Karpas-422 (cell line): Measurements from ENCODE around the gene ACD. TPM values are rescaled to one million over a fixed set of nuclear protein-coding genes. Genes with fewer than 3 reads are reported as not detected.

ENCODE experiments used
- DNase-seq: peaks from one replicate; pipeline ENCODE4 v3.0.0-alpha.2; 2015
- H2AFZ ChIP-seq: fragments of 200-600 bp; sonication (generic); 2 replicates; pipeline ENCODE4 v1.6.1; 2014; ENCODE audit warnings: antibody characterized with exemption, low read length, mixed read lengths
- H3K27ac ChIP-seq: fragments of 200-600 bp; sonication (generic); 2 replicates; pipeline ENCODE4 v1.5.1; 2014; ENCODE audit warnings: mild to moderate bottlenecking, low read length, moderate library complexity
- H3K27me3 ChIP-seq: fragments of 200-600 bp; sonication (generic); 2 replicates; pipeline ENCODE4 v1.6.1; 2014; ENCODE audit warnings: low read length, mixed read lengths
- H3K36me3 ChIP-seq: fragments of 200-600 bp; sonication (generic); 2 replicates; pipeline ENCODE4 v1.6.1; 2014; ENCODE audit warnings: low read length, mixed read lengths; ENCODE audit not compliant: insufficient read depth
- H3K4me1 ChIP-seq: fragments of 200-600 bp; sonication (generic); 2 replicates; pipeline ENCODE4 v1.6.1; 2014; ENCODE audit warnings: mild to moderate bottlenecking, low read length, mixed read lengths
- H3K4me2 ChIP-seq: fragments of 200-600 bp; sonication (generic); 2 replicates; pipeline ENCODE4 v1.6.1; 2014; ENCODE audit warnings: low read length, low read depth, mild to moderate bottlenecking; ENCODE audit not compliant: poor library complexity, severe bottlenecking
- H3K4me3 ChIP-seq: fragments of 200-600 bp; sonication (generic); 2 replicates; pipeline ENCODE4 v1.5.1; 2014; ENCODE audit warnings: mild to moderate bottlenecking, antibody characterized with exemption, low read length, mixed read lengths
- H3K79me2 ChIP-seq: fragments of 200-600 bp; sonication (generic); 2 replicates; pipeline ENCODE4 v1.6.1; 2014; ENCODE audit warnings: mild to moderate bottlenecking, low read length, mixed read lengths
- H3K9ac ChIP-seq: fragments of 200-600 bp; sonication (generic); 2 replicates; pipeline ENCODE4 v1.6.0; 2014; ENCODE audit warnings: low read length
- H3K9me2 ChIP-seq: fragments of 200-600 bp; sonication (generic), shearing (Covaris generic); replicated peaks from 2 replicates; pipeline ENCODE4 v1.6.0; 2014; ENCODE audit warnings: mild to moderate bottlenecking, low read length, moderate library complexity; ENCODE audit not compliant: insufficient read depth
- H3K9me3 ChIP-seq: fragments of 300-700, 200-600 bp; sonication (generic); 2 replicates; pipeline ENCODE4 v1.6.1; 2014; ENCODE audit warnings: low read length, mixed read lengths
- H4K20me1 ChIP-seq: fragments of 200-600 bp; sonication (generic); 2 replicates; pipeline ENCODE4 v1.6.1; 2014; ENCODE audit warnings: mild to moderate bottlenecking, antibody characterized with exemption, low read length, low read depth; ENCODE audit not compliant: insufficient read depth
- total RNA-seq: library from RNA; depleted of rRNA; stranded (reverse); fragments of >200 nt; shearing (Covaris generic); gene quantifications from 2 replicates; pipeline ENCODE4 v1.2.3, GENCODE V29; 2014; ENCODE audit warnings: low replicate concordance

The ACD gene
- total RNA-seq, 1 experiment from 2014 or later, result 19.1 TPM

DNA sequence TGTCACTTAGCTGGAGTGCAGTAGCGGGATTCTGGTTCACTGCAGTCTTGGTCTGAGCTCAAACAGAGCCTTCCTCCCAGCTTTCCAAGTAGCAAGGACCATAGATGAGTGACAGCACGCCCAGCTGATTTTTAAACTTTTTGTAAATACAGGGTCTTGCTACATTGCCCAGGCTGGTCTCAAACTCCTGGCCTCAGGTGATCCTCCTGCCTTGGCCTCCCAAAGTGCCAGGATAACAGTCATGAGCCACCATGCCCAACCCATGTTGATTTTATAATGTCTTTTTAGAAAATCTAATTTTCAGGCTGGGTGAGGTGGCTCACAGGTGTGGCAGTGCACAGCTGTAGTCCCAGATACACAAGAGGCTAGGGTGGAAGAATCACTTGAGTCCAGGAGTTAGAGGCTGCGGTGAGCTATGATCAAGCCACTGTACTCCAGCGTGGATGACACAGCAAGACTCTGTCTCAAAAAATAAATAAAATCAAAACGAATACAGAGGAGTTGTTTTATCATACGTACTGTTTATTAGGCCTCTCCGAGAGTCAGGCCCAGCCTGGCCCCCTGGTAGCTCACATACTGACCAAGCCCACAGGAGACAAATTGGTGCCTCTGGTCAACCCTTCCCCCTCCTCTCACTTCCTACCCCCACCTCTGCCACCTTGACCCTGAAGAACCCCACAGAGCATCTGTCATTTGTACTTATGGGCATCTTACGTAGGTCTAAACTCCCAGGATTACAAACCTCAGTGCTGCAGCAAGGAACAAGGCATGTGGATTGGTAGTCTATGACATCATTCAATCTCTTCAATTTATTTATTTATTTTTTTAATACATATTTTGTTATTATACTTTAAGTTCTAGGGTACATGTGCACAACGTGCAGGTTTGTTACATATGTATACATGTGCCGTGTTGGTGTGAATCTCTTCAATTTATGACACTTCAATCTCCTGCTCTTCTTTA is 20.2 kb upstream of the ACD start:
- H3K9me2 ChIP-seq, result no peaks in the 10 kb centered on the region
- no peak overlapping the region for H3K4me3 ChIP-seq
- H3K27me3 ChIP-seq, result no peaks in the 10 kb centered on the region
- DNase-seq, result no peak
- peaks cover 47% of the 10 kb centered on the region for H3K79me2 ChIP-seq
- H2AFZ ChIP-seq, result no peak overlapping the region
- H3K36me3 ChIP-seq, result peaks cover 22% of the 10 kb centered on the region
- H3K9ac ChIP-seq, result no peak overlapping the region
- peaks cover 5% of the 10 kb centered on the region; the same call in 1 of the 2 replicates for H4K20me1 ChIP-seq
- H3K4me1 ChIP-seq, result peaks cover 5% of the 10 kb centered on the region
- H3K27ac ChIP-seq, result no peak overlapping the region
- no peaks in the 10 kb centered on the region for H3K9me3 ChIP-seq
- no peak overlapping the region for H3K4me2 ChIP-seq

- Histone ChIP-seq H3K27ac (no peak overlapping the region), H3K9me2 (no peaks in the 10 kb centered on the region), H3K4me3 (no peak overlapping the region), H3K9me3 (no peaks in the 10 kb centered on the region), H3K9ac (no peak overlapping the region), H3K4me2 (no peak overlapping the region), H3K27me3 (no peaks in the 10 kb centered on the region), H2AFZ (no peak overlapping the region), H3K36me3 (peaks cover 10% of the 10 kb centered on the region; the same call in 1 of the 2 replicates), H3K79me2 (peaks cover 35% of the 10 kb centered on the region), H4K20me1 (no peaks in the 10 kb centered on the region), H3K4me1 (peaks cover 17% of the 10 kb centered on the region)
- no peak for DNase-seq
These were observed 18.4 kb upstream of the ACD start for GRCh38 chr16:67678354-67679023.

DNA sequence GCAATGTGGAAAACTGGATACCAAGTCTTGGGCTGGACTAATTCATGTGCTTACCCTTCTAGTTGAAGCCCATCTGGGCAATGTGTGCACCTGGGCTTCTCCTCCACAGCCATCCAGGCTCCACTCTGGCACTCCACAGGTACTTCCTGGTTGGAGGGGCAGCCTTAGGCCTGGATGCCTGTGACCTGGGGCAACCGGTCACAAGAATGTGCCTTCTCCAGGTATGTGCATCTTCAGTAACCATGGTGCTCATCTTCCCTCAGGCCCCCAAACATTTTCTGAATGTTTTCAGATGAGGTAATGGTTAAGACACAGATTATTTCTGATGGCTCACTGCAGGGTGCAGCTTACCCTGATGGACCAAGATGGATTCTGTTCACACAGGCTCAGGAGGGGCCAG is 17.7 kb upstream of the ACD start:
- Histone ChIP-seq H3K4me1 (peaks cover 25% of the 10 kb centered on the region), H3K4me3 (no peak overlapping the region), H3K9ac (no peak overlapping the region), H3K4me2 (no peak overlapping the region), H2AFZ (no peak overlapping the region), H3K27ac (no peak overlapping the region), H4K20me1 (no peaks in the 10 kb centered on the region), H3K27me3 (no peaks in the 10 kb centered on the region), H3K36me3 (peaks cover 4% of the 10 kb centered on the region; the same call in 1 of the 2 replicates), H3K9me2 (no peaks in the 10 kb centered on the region), H3K9me3 (no peaks in the 10 kb centered on the region), H3K79me2 (peaks cover 33% of the 10 kb centered on the region)
- no peak for DNase-seq

DNA sequence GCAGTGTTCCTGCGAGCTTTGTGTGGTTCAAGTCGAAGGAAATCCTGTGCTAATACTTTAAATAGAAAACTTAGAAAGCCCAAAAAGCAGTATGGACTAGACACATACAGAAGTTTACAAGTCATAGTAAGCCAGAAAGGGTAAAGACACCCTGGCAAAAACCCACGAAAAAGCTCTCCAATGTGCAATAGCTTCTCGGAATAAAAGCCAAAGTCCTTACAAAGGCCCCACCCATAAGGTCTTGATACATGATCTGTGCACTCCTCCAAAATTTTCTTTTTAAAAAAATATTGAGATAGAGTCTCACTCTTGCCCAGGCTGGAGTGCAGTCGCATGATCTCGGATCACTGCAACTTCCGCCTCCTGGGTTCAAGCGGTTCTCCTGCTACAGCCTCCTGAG is 16.9 kb upstream of the ACD start:
- H3K4me1 ChIP-seq, result peaks cover 25% of the 10 kb centered on the region
- H4K20me1 ChIP-seq, result no peaks in the 10 kb centered on the region
- no peak for DNase-seq
- H3K27ac ChIP-seq, result no peak overlapping the region
- H3K9me2 ChIP-seq, result no peaks in the 10 kb centered on the region
- no peak overlapping the region for H3K4me2 ChIP-seq
- H3K9ac ChIP-seq, result no peak overlapping the region
- peaks cover 3% of the 10 kb centered on the region; the same call in 1 of the 2 replicates for H3K36me3 ChIP-seq
- H3K27me3 ChIP-seq, result no peaks in the 10 kb centered on the region
- no peaks in the 10 kb centered on the region for H3K9me3 ChIP-seq
- no peak overlapping the region for H3K4me3 ChIP-seq
- peaks cover 26% of the 10 kb centered on the region for H3K79me2 ChIP-seq
- no peak overlapping the region for H2AFZ ChIP-seq

- no peak overlapping the region for H3K27ac ChIP-seq
- H3K4me1 ChIP-seq, result peaks cover 25% of the 10 kb centered on the region
- H3K36me3 ChIP-seq, result peaks cover 3% of the 10 kb centered on the region; the same call in 1 of the 2 replicates
- no peaks in the 10 kb centered on the region for H4K20me1 ChIP-seq
- H2AFZ ChIP-seq, result no peak overlapping the region
- H3K79me2 ChIP-seq, result peaks cover 22% of the 10 kb centered on the region
- no peaks in the 10 kb centered on the region for H3K27me3 ChIP-seq
- H3K9me3 ChIP-seq, result no peaks in the 10 kb centered on the region
- H3K9ac ChIP-seq, result no peak overlapping the region
- no peak overlapping the region for H3K4me3 ChIP-seq
- H3K4me2 ChIP-seq, result no peak overlapping the region
- no peak for DNase-seq
- H3K9me2 ChIP-seq, result no peaks in the 10 kb centered on the region
These were observed 16.5 kb upstream of the ACD start for GRCh38 chr16:67676516-67676915.

GRCh38 chr16:67675999-67676398 is 15.9 kb upstream of the ACD start:
- no peak for DNase-seq
- H3K9ac ChIP-seq, result no peak overlapping the region

DNA sequence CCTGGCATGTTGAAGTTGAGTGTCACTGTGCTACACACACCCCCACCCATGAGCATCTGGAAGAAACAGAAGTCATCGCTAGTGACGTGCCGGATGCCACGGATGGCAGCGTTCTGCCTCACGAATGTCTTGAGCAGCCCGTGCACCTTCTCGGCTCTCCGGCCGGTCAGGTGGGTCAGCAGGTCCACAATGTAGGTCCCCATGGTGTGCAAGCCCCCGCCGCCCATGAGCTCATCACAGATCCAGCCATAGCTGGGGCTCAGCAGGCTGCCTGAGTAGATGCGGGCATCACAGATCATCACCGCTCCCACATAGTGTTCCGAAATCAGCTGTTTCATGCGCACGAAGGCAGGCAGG is 15.5 kb upstream of the ACD start:
- Histone ChIP-seq H3K27me3 (no peaks in the 10 kb centered on the region), H4K20me1 (no peaks in the 10 kb centered on the region), H3K9me3 (no peaks in the 10 kb centered on the region), H2AFZ (no peak overlapping the region), H3K27ac (no peak overlapping the region), H3K4me2 (no peak overlapping the region), H3K9me2 (no peaks in the 10 kb centered on the region), H3K79me2 (peaks cover 14% of the 10 kb centered on the region; the same call in 1 of the 2 replicates), H3K4me1 (peaks cover 31% of the 10 kb centered on the region), H3K36me3 (no peaks in the 10 kb centered on the region), H3K4me3 (no peak overlapping the region), H3K9ac (no peak overlapping the region)
- no peak for DNase-seq

More at GRCh38 chr16:67675999-67676398, 15.9 kb upstream of the ACD start:
- Histone ChIP-seq H4K20me1 (no peaks in the 10 kb centered on the region), H3K9me3 (no peaks in the 10 kb centered on the region), H3K79me2 (peaks cover 17% of the 10 kb centered on the region), H3K27me3 (no peaks in the 10 kb centered on the region), H2AFZ (no peak overlapping the region), H3K27ac (no peak overlapping the region), H3K9me2 (no peaks in the 10 kb centered on the region), H3K4me2 (no peak overlapping the region), H3K4me1 (peaks cover 27% of the 10 kb centered on the region), H3K36me3 (peaks cover 3% of the 10 kb centered on the region; the same call in 1 of the 2 replicates), H3K4me3 (no peak overlapping the region)
